HepG2 (cell line): ENCODE measurements around the gene FBXO7. TPM values are rescaled to one million over a fixed set of nuclear protein-coding genes. Genes with fewer than 3 reads are reported as not detected.

ENCODE experiments used
- ISL2 ChIP-seq: sonication (generic); formaldehyde crosslinking; IDR thresholded peaks from 2 replicates; pipeline ENCODE4 v1.5.0; 2020; ENCODE audit warnings: missing genetic modification reagents
- NAIF1 ChIP-seq: sonication (generic); formaldehyde crosslinking; IDR thresholded peaks from 2 replicates; pipeline ENCODE4 v1.5.0; 2020; ENCODE audit warnings: mild to moderate bottlenecking, missing genetic modification reagents, borderline replicate concordance
- REXO4 ChIP-seq: sonication (generic); formaldehyde crosslinking; IDR thresholded peaks from 2 replicates; pipeline ENCODE4 v1.8.0; 2022; ENCODE audit warnings: missing genetic modification reagents, mild to moderate bottlenecking, borderline replicate concordance
- ZBTB38 ChIP-seq: sonication (generic); formaldehyde crosslinking; IDR thresholded peaks from 2 replicates; pipeline ENCODE4 v1.5.1; 2020; ENCODE audit warnings: mild to moderate bottlenecking, missing genetic modification reagents
- ZNF160 ChIP-seq: sonication (generic); formaldehyde crosslinking; IDR thresholded peaks from 2 replicates; pipeline ENCODE4 v1.8.0; 2022; ENCODE audit warnings: mild to moderate bottlenecking, inconsistent platforms, missing genetic modification reagents
- ZNF562 ChIP-seq: sonication (generic); formaldehyde crosslinking; IDR thresholded peaks from 2 replicates; pipeline ENCODE4 v1.8.0; 2022; ENCODE audit warnings: missing genetic modification reagents, borderline replicate concordance
- polyA plus RNA-seq, 8 experiments: library from polyadenylated mRNA; depleted of rRNA in 3 of 8; stranded (reverse) in 7 of 8; unstranded in 1 of 8; fragments of >200 nt; fragmentation: Illumina TruSeq in 4 of 8; extraction: Trizol in 4 of 8; gene quantifications; 2 replicates each; pipeline versions ENCODE4 v1.2.1 to v1.2.3, GENCODE V29; 2011 to 2016; ENCODE audit warnings: low read depth in 4 of 8, missing spikeins in 1 of 8, mixed read lengths in 1 of 8; ENCODE audit not compliant: insufficient read depth in 1 of 8
- total RNA-seq, 5 experiments: library from RNA; depleted of rRNA; stranded (reverse); fragments of >200 nt; fragmentation: Illumina TruSeq; extraction: Trizol; gene quantifications; 2 replicates each; pipeline ENCODE4 v1.2.3, GENCODE V29; 2016; ENCODE audit warnings: low read depth in 1 of 5
- TF ChIP-seq, protein P1 (sequence below): IDR thresholded peaks from 2 replicates; pipeline ENCODE4 v1.4.0; 2020; ENCODE audit warnings: mild to moderate bottlenecking, missing genetic modification reagents
- TF ChIP-seq, protein P2 (sequence below): sonication (generic); formaldehyde crosslinking; IDR thresholded peaks from 2 replicates; pipeline ENCODE4 v1.8.1; 2023; ENCODE audit warnings: mild to moderate bottlenecking, missing genetic modification reagents
- TF ChIP-seq, protein P3 (sequence below): sonication (generic); formaldehyde crosslinking; IDR thresholded peaks from 2 replicates; pipeline ENCODE4 v1.5.0; 2020; ENCODE audit warnings: mild to moderate bottlenecking, missing genetic modification reagents, moderate library complexity
- TF ChIP-seq, protein P4 (sequence below): sonication (generic); formaldehyde crosslinking; IDR thresholded peaks from 2 replicates; pipeline ENCODE4 v1.4.0; 2020; ENCODE audit warnings: missing genetic modification reagents, borderline replicate concordance
- TF ChIP-seq, protein P5 (sequence below): sonication (generic); formaldehyde crosslinking; IDR thresholded peaks from 2 replicates; pipeline ENCODE4 v1.4.0; 2020; ENCODE audit warnings: missing genetic modification reagents

The FBXO7 gene
- total and polyA plus RNA-seq, 2 of the 13 experiments (the other 11 are each of a cell fraction or from before 2014, with no cell fraction given) = 105 to 172 TPM

DNA sequence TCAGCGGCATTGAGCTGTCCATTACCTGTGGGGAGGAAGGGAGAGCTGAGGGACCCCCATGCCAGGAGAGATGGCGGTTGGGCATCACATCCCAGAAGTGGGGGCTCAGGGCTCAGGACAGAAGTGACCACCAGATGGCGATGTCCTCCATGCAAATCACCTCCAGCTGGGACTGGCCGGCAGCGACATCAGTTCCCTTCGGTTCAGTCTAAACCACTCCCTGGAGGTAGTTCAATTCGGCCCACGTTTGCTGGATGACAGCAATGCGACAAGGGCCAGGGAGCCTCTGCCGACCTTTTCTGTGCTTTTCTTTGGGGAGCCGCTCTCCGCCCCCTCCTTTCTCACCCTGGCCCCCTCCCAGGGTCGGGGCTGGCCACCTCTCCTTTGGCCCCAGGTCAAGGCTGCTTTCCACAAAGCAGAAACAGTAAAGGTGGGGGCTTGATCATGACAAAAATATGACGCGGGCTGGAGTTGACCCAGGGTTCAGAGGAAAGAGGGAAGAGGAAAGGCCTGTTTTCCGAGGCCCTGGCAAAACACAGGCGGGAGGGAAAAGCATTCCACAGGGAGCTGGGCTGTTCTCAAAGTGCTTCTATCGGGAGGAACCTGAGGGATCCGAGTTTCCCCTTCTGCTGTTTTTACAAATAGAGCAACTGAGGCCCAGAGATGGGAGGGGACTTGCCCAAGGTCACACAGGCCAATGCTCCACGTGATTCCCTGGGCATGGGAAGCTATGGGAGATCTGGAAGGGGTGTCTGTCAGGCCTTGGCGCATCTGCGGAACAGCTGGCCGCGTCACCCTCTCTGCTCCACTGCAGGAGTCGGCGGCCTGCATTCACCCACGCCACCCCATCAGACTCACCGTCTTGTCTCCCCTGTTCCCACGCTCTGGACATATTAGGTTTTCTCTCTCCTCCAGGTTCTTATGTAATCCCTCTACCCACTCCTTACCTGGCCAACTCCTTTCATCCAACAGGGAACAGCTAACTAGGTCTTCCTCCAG is 54.7 kb downstream of the FBXO7 start (continued):
- TF ChIP-seq, protein P1, sequence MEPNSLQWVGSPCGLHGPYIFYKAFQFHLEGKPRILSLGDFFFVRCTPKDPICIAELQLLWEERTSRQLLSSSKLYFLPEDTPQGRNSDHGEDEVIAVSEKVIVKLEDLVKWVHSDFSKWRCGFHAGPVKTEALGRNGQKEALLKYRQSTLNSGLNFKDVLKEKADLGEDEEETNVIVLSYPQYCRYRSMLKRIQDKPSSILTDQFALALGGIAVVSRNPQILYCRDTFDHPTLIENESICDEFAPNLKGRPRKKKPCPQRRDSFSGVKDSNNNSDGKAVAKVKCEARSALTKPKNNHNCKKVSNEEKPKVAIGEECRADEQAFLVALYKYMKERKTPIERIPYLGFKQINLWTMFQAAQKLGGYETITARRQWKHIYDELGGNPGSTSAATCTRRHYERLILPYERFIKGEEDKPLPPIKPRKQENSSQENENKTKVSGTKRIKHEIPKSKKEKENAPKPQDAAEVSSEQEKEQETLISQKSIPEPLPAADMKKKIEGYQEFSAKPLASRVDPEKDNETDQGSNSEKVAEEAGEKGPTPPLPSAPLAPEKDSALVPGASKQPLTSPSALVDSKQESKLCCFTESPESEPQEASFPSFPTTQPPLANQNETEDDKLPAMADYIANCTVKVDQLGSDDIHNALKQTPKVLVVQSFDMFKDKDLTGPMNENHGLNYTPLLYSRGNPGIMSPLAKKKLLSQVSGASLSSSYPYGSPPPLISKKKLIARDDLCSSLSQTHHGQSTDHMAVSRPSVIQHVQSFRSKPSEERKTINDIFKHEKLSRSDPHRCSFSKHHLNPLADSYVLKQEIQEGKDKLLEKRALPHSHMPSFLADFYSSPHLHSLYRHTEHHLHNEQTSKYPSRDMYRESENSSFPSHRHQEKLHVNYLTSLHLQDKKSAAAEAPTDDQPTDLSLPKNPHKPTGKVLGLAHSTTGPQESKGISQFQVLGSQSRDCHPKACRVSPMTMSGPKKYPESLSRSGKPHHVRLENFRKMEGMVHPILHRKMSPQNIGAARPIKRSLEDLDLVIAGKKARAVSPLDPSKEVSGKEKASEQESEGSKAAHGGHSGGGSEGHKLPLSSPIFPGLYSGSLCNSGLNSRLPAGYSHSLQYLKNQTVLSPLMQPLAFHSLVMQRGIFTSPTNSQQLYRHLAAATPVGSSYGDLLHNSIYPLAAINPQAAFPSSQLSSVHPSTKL (CRISPR knock-in tag) = peak; percentile 78
- TF ChIP-seq ISL2 (CRISPR knock-in tag) (peak; percentile 68; the same call in 1 of the 2 replicates), REXO4 (CRISPR knock-in tag) (no peak), ZBTB38 (CRISPR knock-in tag) (no peak; the same call in 1 of the 2 replicates), NAIF1 (CRISPR knock-in tag) (no peak), ZNF160 (no peak), ZNF562 (CRISPR knock-in tag) (no peak)
- TF ChIP-seq, protein P2, sequence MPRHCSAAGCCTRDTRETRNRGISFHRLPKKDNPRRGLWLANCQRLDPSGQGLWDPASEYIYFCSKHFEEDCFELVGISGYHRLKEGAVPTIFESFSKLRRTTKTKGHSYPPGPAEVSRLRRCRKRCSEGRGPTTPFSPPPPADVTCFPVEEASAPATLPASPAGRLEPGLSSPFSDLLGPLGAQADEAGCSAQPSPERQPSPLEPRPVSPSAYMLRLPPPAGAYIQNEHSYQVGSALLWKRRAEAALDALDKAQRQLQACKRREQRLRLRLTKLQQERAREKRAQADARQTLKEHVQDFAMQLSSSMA (CRISPR knock-in tag) = 0 out of 2 replicates have a peak, but pooled peaks have one; percentile 61
- TF ChIP-seq, protein P3, sequence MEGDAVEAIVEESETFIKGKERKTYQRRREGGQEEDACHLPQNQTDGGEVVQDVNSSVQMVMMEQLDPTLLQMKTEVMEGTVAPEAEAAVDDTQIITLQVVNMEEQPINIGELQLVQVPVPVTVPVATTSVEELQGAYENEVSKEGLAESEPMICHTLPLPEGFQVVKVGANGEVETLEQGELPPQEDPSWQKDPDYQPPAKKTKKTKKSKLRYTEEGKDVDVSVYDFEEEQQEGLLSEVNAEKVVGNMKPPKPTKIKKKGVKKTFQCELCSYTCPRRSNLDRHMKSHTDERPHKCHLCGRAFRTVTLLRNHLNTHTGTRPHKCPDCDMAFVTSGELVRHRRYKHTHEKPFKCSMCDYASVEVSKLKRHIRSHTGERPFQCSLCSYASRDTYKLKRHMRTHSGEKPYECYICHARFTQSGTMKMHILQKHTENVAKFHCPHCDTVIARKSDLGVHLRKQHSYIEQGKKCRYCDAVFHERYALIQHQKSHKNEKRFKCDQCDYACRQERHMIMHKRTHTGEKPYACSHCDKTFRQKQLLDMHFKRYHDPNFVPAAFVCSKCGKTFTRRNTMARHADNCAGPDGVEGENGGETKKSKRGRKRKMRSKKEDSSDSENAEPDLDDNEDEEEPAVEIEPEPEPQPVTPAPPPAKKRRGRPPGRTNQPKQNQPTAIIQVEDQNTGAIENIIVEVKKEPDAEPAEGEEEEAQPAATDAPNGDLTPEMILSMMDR (CRISPR knock-in tag) = peak; percentile 99
- TF ChIP-seq, protein P4, sequence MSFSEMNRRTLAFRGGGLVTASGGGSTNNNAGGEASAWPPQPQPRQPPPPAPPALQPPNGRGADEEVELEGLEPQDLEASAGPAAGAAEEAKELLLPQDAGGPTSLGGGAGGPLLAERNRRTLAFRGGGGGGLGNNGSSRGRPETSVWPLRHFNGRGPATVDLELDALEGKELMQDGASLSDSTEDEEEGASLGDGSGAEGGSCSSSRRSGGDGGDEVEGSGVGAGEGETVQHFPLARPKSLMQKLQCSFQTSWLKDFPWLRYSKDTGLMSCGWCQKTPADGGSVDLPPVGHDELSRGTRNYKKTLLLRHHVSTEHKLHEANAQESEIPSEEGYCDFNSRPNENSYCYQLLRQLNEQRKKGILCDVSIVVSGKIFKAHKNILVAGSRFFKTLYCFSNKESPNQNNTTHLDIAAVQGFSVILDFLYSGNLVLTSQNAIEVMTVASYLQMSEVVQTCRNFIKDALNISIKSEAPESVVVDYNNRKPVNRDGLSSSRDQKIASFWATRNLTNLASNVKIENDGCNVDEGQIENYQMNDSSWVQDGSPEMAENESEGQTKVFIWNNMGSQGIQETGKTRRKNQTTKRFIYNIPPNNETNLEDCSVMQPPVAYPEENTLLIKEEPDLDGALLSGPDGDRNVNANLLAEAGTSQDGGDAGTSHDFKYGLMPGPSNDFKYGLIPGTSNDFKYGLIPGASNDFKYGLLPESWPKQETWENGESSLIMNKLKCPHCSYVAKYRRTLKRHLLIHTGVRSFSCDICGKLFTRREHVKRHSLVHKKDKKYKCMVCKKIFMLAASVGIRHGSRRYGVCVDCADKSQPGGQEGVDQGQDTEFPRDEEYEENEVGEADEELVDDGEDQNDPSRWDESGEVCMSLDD (CRISPR knock-in tag) = peak; percentile 83
- TF ChIP-seq, protein P5, sequence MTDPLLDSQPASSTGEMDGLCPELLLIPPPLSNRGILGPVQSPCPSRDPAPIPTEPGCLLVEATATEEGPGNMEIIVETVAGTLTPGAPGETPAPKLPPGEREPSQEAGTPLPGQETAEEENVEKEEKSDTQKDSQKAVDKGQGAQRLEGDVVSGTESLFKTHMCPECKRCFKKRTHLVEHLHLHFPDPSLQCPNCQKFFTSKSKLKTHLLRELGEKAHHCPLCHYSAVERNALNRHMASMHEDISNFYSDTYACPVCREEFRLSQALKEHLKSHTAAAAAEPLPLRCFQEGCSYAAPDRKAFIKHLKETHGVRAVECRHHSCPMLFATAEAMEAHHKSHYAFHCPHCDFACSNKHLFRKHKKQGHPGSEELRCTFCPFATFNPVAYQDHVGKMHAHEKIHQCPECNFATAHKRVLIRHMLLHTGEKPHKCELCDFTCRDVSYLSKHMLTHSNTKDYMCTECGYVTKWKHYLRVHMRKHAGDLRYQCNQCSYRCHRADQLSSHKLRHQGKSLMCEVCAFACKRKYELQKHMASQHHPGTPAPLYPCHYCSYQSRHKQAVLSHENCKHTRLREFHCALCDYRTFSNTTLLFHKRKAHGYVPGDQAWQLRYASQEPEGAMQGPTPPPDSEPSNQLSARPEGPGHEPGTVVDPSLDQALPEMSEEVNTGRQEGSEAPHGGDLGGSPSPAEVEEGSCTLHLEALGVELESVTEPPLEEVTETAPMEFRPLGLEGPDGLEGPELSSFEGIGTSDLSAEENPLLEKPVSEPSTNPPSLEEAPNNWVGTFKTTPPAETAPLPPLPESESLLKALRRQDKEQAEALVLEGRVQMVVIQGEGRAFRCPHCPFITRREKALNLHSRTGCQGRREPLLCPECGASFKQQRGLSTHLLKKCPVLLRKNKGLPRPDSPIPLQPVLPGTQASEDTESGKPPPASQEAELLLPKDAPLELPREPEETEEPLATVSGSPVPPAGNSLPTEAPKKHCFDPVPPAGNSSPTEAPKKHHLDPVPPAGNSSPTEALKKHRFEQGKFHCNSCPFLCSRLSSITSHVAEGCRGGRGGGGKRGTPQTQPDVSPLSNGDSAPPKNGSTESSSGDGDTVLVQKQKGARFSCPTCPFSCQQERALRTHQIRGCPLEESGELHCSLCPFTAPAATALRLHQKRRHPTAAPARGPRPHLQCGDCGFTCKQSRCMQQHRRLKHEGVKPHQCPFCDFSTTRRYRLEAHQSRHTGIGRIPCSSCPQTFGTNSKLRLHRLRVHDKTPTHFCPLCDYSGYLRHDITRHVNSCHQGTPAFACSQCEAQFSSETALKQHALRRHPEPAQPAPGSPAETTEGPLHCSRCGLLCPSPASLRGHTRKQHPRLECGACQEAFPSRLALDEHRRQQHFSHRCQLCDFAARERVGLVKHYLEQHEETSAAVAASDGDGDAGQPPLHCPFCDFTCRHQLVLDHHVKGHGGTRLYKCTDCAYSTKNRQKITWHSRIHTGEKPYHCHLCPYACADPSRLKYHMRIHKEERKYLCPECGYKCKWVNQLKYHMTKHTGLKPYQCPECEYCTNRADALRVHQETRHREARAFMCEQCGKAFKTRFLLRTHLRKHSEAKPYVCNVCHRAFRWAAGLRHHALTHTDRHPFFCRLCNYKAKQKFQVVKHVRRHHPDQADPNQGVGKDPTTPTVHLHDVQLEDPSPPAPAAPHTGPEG (CRISPR knock-in tag) = no peak; the same call in none of the 2 replicates
